ENCODE results near the gene TTC9.

DNA sequence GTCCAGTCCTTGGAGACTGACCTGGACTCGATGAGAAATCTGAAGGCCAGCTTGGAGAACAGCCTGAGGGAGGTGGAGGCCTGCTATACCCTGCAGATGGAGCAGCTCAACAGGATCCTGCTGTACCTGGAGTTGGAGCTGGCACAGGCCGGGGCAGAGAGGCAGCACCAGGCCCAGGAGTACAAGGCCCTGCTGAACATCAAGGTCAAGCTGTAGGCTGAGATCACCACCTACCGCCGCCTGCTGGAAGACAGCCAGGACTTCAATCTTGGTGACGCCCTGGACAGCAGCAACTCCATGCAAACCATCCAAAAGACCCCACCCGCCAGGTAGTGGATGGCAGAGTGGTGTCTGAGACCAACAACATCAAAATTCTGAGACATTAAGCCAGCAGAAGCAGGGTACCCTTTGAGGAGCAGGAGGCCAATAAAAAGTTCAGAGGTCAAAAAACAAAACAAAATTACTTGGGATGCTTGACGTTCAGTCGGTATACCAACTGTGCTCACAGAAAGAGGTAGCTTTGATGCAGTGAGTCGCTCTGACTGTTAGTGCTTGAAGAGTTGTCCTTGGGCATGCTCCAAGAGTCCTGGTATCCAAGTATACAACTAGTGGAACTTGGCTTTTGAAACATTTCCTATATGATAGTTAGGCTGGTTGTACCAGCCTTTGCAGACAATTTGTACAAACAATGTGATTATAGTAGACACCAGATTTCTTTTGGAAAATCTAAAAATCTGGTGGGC, 46.1 kb upstream of the TTC9 start:
- TF ChIP-seq GATA3 (IDR thresholded peaks at IDR 0.05; ENCODE audit: low read depth, low read length) (no peak), GATA2 (IDR thresholded peaks at IDR 0.05; ENCODE audit: low read depth, low read length) (no peak)
